ENCODE measurements around the gene CCL16. TPM values are rescaled to one million over a fixed set of nuclear protein-coding genes. Genes with fewer than 3 reads are reported as not detected.
"Not testable (repeated sequence)": the region's sequence is repeated elsewhere in the genome, so short reads cannot be mapped to it uniquely, and the experiment has no call there.

The CCL16 gene
- total and polyA plus RNA-seq, 2 experiments from 2014 or later = not detected

DNA sequence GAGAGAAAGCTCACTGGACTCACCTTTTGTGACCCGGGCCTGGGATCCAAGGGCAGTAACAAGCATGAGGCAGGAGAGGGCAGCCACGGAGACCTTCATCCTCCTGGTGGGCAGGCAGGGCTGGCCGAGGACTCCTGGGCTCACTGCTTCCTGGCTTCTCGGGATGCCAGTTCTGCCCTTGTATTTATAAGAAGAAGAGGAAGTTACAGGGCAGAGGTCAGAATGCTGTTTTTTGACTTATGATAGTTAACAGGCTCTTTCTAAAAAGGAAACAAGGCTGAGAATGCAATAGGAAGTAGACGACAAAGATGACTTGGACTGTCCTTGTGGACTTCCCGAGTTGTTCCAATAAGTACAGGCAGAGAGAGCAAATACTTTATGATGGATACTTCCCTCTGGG lies 36.5 kb upstream of the CCL16 start, which contains the start of gene CCL23:
Gene CCL23, minus strand, starts transcription at position 174 of the 400 bp plus-strand sequence. Its CDS starts 75 bp downstream, at position 99.
- TF ChIP-seq, protein P1, sequence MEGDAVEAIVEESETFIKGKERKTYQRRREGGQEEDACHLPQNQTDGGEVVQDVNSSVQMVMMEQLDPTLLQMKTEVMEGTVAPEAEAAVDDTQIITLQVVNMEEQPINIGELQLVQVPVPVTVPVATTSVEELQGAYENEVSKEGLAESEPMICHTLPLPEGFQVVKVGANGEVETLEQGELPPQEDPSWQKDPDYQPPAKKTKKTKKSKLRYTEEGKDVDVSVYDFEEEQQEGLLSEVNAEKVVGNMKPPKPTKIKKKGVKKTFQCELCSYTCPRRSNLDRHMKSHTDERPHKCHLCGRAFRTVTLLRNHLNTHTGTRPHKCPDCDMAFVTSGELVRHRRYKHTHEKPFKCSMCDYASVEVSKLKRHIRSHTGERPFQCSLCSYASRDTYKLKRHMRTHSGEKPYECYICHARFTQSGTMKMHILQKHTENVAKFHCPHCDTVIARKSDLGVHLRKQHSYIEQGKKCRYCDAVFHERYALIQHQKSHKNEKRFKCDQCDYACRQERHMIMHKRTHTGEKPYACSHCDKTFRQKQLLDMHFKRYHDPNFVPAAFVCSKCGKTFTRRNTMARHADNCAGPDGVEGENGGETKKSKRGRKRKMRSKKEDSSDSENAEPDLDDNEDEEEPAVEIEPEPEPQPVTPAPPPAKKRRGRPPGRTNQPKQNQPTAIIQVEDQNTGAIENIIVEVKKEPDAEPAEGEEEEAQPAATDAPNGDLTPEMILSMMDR (IDR thresholded peaks at IDR 0.05; ENCODE audit: low read depth, low read length) = no peak
- DNase-seq (ENCODE audit: low read depth in 1 of 2, low spot score in 1 of 2) = no peak
- no peaks in the 10 kb centered on the region for H3K27me3 ChIP-seq

DNA sequence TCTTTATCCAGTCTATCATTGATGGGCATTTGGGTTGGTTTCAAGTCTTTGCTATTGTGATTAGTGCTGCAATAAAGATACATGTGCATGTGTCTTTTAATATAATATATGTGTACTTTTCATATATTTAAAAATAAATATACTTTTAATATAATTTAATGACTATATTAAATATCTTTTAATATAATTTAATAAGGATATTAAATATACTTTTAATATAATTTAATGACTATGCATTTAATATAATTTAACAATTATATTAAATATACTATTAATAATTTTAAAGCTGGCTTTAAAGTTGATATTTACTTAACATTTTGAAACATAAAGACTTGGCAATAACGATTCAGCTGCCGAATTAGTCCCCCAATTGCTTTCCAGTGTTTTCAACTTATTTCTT lies 35.3 kb upstream of the CCL16 start:
- no peak overlapping the region for H3K4me3 ChIP-seq
- no peak for DNase-seq (ENCODE audit: low read depth in 1 of 2, low spot score in 1 of 2)
- TF ChIP-seq, protein P1 (IDR thresholded peaks at IDR 0.05; ENCODE audit: low read depth, low read length) = no peak
- no peaks in the 10 kb centered on the region for H3K27me3 ChIP-seq
- H3K27ac ChIP-seq = no peak overlapping the region
- H3K36me3 ChIP-seq = no peaks in the 10 kb centered on the region
- H3K9me3 ChIP-seq (ENCODE audit: low read depth) = no peaks in the 10 kb centered on the region
- H3K4me1 ChIP-seq (ENCODE audit: low read depth) = no peaks in the 10 kb centered on the region

More for the DNA sequence above, 36.5 kb upstream of the CCL16 start, which contains the start of gene CCL23:
- Histone ChIP-seq H3K27ac (no peak within 1 kb of the TSS), H3K9me3 (ENCODE audit: low read depth) (no peaks in the 10 kb centered on the region), H3K36me3 (no peaks in the 10 kb centered on the region), H3K4me3 (no peak within 1 kb of the TSS), H3K4me1 (ENCODE audit: low read depth) (no peaks in the 10 kb centered on the region)

DNA sequence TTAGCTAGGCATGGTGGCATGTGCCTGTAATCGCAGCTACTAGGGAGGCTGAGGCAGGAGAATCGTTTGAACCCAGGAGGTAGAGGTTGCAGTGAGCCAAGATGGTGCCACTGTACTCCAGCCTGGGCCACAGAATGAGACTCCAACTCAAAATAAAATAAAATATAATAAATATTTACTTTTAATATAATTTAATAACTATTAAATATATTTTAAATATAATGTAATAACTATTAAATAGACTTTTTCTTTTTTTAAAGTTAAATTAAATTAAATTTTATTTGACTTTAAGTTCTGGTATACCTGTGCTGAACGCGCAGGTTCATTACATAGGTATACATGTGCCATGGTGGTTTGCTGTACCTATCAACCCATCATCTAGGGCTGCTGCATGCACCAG lies 34.6 kb upstream of the CCL16 start:
- DNase-seq (ENCODE audit: low read depth in 1 of 2, low spot score in 1 of 2); H3K4me3 ChIP-seq; H3K4me1 ChIP-seq (ENCODE audit: low read depth); H3K9me3 ChIP-seq (ENCODE audit: low read depth); H3K27me3 ChIP-seq; H3K36me3 ChIP-seq; H3K27ac ChIP-seq: not testable (repeated sequence)

DNA sequence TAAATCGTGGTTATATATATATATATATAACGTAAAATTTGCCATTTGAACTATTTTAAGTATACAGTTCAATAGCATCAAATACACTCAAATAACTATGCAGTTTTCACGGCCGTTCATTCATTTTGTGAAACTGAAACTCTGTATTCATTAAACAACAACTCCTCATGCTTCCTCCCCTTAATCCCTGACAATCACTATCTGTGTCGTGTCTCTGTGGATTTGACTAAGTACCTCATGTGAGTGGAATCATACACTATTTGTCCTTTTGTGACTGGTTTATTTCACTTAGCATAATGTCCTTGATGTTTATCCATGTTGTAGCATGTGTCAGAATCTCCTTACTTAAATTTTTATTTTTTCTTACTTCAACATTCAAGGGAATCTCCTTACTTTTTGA lies 33.6 kb upstream of the CCL16 start:
- no peaks in the 10 kb centered on the region for H3K4me1 ChIP-seq (ENCODE audit: low read depth)
- no peak overlapping the region for H3K4me3 ChIP-seq
- TF ChIP-seq, protein P1 (IDR thresholded peaks at IDR 0.05; ENCODE audit: low read depth, low read length) = no peak
- H3K27ac ChIP-seq = no peak overlapping the region
- no peak for DNase-seq (ENCODE audit: low read depth in 1 of 2, low spot score in 1 of 2)
- no peaks in the 10 kb centered on the region for H3K27me3 ChIP-seq
- no peaks in the 10 kb centered on the region for H3K9me3 ChIP-seq (ENCODE audit: low read depth)
- no peaks in the 10 kb centered on the region for H3K36me3 ChIP-seq

DNA sequence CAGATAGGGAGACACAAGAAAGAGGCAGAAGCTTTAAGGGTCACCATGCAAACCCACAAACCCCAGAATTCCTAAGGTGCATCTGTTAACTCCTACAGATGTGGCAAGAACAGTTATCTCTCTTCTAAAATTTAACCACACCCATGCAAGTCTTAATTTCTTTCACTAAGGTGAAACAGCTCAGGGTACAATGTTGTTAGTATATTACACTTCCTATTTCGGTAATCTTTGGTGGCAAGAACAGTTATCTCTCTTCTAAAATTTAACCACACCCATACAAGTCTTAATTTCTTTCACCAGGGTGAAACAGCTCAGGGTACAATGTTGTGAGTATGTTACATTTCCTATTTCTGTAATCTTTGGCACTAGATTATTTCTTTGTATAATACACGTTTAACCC lies 29.9 kb upstream of the CCL16 start:
- H3K9me3 ChIP-seq (ENCODE audit: low read depth) = no peaks in the 10 kb centered on the region
- no peaks in the 10 kb centered on the region for H3K36me3 ChIP-seq
- no peak for DNase-seq (ENCODE audit: low read depth in 1 of 2, low spot score in 1 of 2)
- H3K4me3 ChIP-seq = no peak overlapping the region
- no peak overlapping the region for H3K27ac ChIP-seq
- no peaks in the 10 kb centered on the region for H3K4me1 ChIP-seq (ENCODE audit: low read depth)
- no peaks in the 10 kb centered on the region for H3K27me3 ChIP-seq
- TF ChIP-seq, protein P1 (IDR thresholded peaks at IDR 0.05; ENCODE audit: low read depth, low read length) = no peak

DNA sequence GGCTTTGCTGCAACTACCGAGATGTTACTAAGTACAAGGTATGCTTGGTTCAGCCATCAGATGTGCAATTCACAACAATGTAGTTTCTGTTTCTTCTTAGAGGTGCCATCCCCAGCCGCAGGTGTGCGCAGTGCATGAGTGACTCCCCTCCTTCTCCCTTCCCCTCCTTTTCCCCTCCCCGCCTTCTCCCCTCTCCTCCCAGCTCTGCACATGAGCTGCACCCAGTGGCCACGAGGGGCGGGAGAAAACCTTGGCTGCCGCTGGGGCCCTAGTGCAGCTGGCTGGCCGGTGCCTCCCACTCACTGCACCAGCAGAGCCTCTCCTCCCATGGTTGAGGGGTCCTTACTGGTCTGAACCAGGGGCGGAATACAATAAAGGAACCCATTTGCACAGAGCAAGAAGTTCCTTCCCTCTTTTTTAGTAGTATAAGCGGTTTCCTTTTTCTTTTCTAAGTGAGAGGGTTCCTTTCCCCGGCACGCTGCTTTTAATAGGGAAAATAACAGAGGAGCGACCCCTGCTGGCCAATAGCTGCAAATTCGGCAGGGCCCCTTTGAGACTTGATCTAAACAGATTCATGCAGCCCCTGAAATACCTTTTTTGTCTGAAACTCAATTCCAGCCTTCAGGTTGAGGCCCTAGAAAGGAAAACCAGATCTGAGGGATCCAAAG lies 27.8 kb upstream of the CCL16 start:
- peak in 1 of 2 donors; percentile 20 for DNase-seq (ENCODE audit: low read depth in 1 of 2, low spot score in 1 of 2)
- no peak overlapping the region for H3K4me3 ChIP-seq
- no peaks in the 10 kb centered on the region for H3K27me3 ChIP-seq
- H3K36me3 ChIP-seq = no peaks in the 10 kb centered on the region
- TF ChIP-seq, protein P1 (IDR thresholded peaks at IDR 0.05; ENCODE audit: low read depth, low read length) = peak; percentile 47
- no peaks in the 10 kb centered on the region for H3K9me3 ChIP-seq (ENCODE audit: low read depth)
- no peak overlapping the region for H3K27ac ChIP-seq
- H3K4me1 ChIP-seq (ENCODE audit: low read depth) = no peaks in the 10 kb centered on the region

Data from cardiac muscle cell (in vitro differentiated cells and primary cell).